Activated T-cell treated with anti-CD3 and anti-CD28 coated beads, Interleukin-2, amount 50 U/mL, for 4 hours (primary cell): ENCODE results near the gene TLCD5. TPM values are rescaled to one million over a fixed set of nuclear protein-coding genes. Genes with fewer than 3 reads are reported as not detected.

ENCODE experiments used
- ATAC-seq, 2 donors: fragments of 200-7000 bp; cut with Tn5 transposase; one replicate each; pipeline ENCODE4 v1.10.0; 2021
- DNase-seq: peaks from one replicate; pipeline ENCODE4 v3.0.0-alpha.2; 2020
- H3K27me3 Mint-ChIP-seq: one replicate; pipeline ENCODE4 v1.8.0; 2021; ENCODE audit warnings: low read depth, mixed read lengths
- H3K36me3 Mint-ChIP-seq: one replicate; pipeline ENCODE4 v1.8.0; 2022; ENCODE audit warnings: mixed read lengths; ENCODE audit not compliant: insufficient read depth
- H3K4me1 Mint-ChIP-seq: one replicate; pipeline ENCODE4 v1.8.0; 2021; ENCODE audit warnings: low read depth, mixed read lengths
- H3K4me3 Mint-ChIP-seq: one replicate; pipeline ENCODE4 v1.8.0; 2021; ENCODE audit warnings: mild to moderate bottlenecking, moderate library complexity, mixed read lengths
- H3K9me3 Mint-ChIP-seq: one replicate; pipeline ENCODE4 v1.8.0; 2021; ENCODE audit warnings: mixed read lengths
- total RNA-seq, 3 donors: library from RNA; stranded (reverse); gene quantifications; one replicate each; pipeline ENCODE4 v1.2.1, GENCODE V29; 2021

Gene TLCD5
- total RNA-seq, 3 donors from 2014 or later: 0.23 to 0.43 (median 0.26) TPM

- Mint-ChIP-seq H3K27me3 (peaks cover 57% of the 10 kb centered on the region), H3K9me3 (peaks cover 4% of the 10 kb centered on the region), H3K4me1 (peaks cover 38% of the 10 kb centered on the region), H3K36me3 (no peaks in the 10 kb centered on the region), H3K4me3 (peak overlapping the region; percentile 90)
- DNase-seq (no peak), ATAC-seq (no peak)
Observed at GRCh38 chr11:120337355-120338106, 12.4 kb downstream of the TLCD5 start.

DNA sequence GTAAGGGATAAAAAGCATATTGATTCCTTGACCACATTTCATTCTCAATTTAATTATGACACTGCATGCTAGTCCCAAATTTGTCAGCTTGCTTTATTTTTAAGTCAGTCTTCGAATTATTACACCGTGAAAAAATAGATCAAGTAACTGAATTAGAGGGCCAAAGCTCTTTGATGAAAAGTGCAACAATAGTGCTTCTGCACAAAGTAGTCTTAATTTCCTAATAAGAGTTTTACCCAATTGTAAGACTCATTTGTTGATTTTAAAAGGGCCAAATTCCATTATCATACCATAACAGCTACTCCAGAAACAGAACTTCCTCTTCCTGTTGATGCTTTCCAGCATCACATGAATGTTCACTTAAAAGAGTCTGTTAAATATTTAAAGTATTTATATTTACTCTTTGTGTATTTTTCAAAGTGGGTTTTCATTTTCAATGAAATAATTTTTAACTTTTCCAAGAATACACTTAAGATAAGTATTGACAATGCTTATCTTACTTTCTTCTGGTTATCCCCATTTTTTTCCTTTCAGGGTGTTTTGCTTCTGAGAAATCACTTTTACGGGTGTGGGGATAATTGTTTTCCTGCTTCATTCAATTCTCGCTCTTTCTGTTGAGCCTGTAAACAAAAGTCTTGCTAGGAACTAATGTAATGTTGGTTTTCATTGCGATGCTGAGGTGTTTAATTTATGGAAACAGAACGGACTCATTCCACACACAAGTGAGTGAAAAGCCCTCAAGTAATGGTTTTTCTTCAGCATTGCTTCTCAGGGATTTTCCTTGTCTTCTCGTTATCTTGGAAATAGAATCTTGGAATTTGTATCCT lies 13.2 kb downstream of the TLCD5 start:
- peaks cover 52% of the 10 kb centered on the region for H3K27me3 Mint-ChIP-seq
- H3K9me3 Mint-ChIP-seq: peaks cover 4% of the 10 kb centered on the region
- DNase-seq (no peak), ATAC-seq (no peak)
- peak overlapping the region; percentile 90 for H3K4me3 Mint-ChIP-seq
- H3K36me3 Mint-ChIP-seq: no peaks in the 10 kb centered on the region
- peaks cover 36% of the 10 kb centered on the region for H3K4me1 Mint-ChIP-seq

- peaks cover 4% of the 10 kb centered on the region for H3K9me3 Mint-ChIP-seq
- ATAC-seq (no peak), DNase-seq (no peak)
- H3K4me3 Mint-ChIP-seq: no peak overlapping the region
- H3K4me1 Mint-ChIP-seq: peaks cover 44% of the 10 kb centered on the region
- H3K27me3 Mint-ChIP-seq: peaks cover 54% of the 10 kb centered on the region
- H3K36me3 Mint-ChIP-seq: no peaks in the 10 kb centered on the region
Observed at GRCh38 chr11:120339394-120339890, 14.3 kb downstream of the TLCD5 start.

GRCh38 chr11:120340529-120340928 lies 15.4 kb downstream of the TLCD5 start:
- Mint-ChIP-seq H3K36me3 (no peaks in the 10 kb centered on the region), H3K4me3 (no peak overlapping the region), H3K4me1 (peaks cover 48% of the 10 kb centered on the region), H3K27me3 (peaks cover 56% of the 10 kb centered on the region), H3K9me3 (peaks cover 4% of the 10 kb centered on the region)
- peak; percentile 11 to 21 for ATAC-seq
- no peak for DNase-seq

DNA sequence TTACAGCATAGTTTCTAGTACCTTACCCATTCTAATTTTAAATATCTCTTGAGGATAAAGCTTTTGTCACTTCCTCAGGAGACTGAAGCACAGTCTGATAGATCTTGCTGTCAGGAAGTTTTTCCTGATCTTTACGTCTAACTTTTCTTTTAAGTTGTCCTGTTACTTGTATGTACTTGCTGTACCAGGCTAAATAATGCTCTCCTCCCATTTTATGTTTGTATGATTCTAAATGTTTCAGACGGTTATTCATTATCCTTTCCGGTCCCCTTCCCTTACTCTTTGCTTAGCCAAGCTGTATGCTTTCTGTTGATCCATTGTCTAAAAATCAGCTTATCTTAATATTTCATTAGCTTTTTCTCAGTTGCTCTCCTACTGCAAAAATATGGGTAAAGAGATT lies 17.1 kb downstream of the TLCD5 start:
- H3K9me3 Mint-ChIP-seq: peaks cover 4% of the 10 kb centered on the region
- peaks cover 62% of the 10 kb centered on the region for H3K27me3 Mint-ChIP-seq
- H3K36me3 Mint-ChIP-seq: no peaks in the 10 kb centered on the region
- no peak for ATAC-seq
- no peak for DNase-seq
- no peak overlapping the region for H3K4me3 Mint-ChIP-seq
- H3K4me1 Mint-ChIP-seq: peaks cover 46% of the 10 kb centered on the region

DNA sequence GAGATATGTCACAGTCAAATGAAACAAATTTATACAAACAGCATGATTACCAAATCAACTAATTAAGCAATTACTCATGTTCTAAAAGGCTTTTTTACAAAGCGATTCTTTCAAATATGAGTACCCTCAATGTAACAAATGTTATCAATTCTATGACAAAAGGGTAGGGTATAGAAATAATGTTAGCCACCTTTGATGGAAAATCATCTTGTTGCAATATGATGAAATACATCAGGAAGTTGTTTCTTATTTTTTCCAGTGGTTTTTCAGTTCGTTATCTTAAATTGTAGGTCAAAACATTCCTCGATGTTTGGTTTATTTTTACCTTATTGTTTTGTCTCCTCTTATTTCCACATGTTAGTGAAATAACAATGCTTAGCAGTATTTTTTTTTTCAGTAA lies 17.6 kb downstream of the TLCD5 start:
- ATAC-seq (no peak), DNase-seq (no peak)
- H3K36me3 Mint-ChIP-seq: no peaks in the 10 kb centered on the region
- peaks cover 4% of the 10 kb centered on the region for H3K9me3 Mint-ChIP-seq
- H3K27me3 Mint-ChIP-seq: peaks cover 60% of the 10 kb centered on the region
- H3K4me3 Mint-ChIP-seq: no peak overlapping the region
- peaks cover 46% of the 10 kb centered on the region for H3K4me1 Mint-ChIP-seq

DNA sequence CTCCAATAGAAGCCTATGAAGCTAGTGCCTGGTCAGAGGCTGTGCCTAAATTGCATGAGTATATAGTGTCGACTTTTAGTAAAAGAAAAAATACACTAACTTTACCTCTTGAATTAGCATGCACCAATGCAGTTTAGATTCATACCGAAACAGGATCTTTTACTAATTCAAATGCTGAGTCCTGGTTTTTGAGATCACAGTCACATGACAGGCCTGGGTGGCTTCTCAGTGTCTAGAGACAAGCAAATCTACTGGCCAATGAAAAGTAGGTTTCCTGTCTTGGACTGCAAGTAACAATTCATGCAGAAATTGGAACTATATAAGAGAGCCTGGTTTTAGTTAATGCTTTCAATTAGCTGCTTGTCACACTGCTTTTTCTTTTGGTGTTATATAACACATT lies 18.3 kb downstream of the TLCD5 start:
- no peak overlapping the region for H3K4me3 Mint-ChIP-seq
- peaks cover 59% of the 10 kb centered on the region for H3K27me3 Mint-ChIP-seq
- no peak for DNase-seq
- peaks cover 4% of the 10 kb centered on the region for H3K9me3 Mint-ChIP-seq
- H3K4me1 Mint-ChIP-seq: peaks cover 41% of the 10 kb centered on the region
- ATAC-seq: no peak
- no peaks in the 10 kb centered on the region for H3K36me3 Mint-ChIP-seq

DNA sequence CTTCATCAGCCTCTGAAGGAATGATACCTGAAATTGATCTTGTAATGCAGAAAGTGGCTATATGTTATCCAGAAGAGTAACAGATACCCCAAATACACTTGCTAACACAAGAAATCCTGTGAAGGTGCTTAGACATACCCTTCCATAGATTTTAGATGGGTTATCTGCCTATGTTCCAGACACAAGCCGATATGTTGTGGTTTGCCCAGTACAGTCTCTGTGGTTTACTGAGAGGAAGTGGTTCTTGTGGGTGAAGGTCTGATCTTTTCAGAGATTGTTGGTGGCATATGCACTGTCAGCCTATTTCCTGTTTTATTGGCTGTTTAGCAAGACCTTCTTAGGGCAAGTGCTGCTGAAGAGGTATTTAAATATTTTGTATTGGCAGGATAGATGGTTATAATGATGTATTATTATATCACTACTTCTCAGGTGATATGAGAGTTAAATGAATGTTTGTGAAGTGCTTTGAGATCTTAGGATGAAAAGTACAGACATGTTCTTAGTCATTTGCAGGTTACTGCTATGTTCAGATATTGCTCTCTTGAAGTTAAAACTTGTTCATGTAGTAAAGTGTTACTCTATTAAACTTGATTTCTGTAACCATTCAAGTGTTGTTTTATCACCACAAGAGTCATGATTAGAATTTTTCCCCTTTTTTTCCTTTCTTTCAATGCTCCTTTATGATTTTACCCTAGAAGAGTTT lies 19.4 kb downstream of the TLCD5 start:
- DNase-seq: peak; percentile 9
- Mint-ChIP-seq H3K4me1 (peaks cover 35% of the 10 kb centered on the region), H3K36me3 (no peaks in the 10 kb centered on the region), H3K9me3 (peaks cover 4% of the 10 kb centered on the region), H3K4me3 (peak overlapping the region; percentile 1), H3K27me3 (peaks cover 59% of the 10 kb centered on the region)
- ATAC-seq: peak; percentile 80 to 81

- peaks cover 23% of the 10 kb centered on the region for H3K4me1 Mint-ChIP-seq
- no peak for DNase-seq
- H3K36me3 Mint-ChIP-seq: no peaks in the 10 kb centered on the region
- peaks cover 55% of the 10 kb centered on the region for H3K27me3 Mint-ChIP-seq
- H3K4me3 Mint-ChIP-seq: no peak overlapping the region
- H3K9me3 Mint-ChIP-seq: peaks cover 4% of the 10 kb centered on the region
- no peak for ATAC-seq
Observed at GRCh38 chr11:120346233-120346632, 21.1 kb downstream of the TLCD5 start.

GRCh38 chr11:120350637-120351036 lies 25.5 kb downstream of the TLCD5 start:
- Mint-ChIP-seq H3K9me3 (no peaks in the 10 kb centered on the region), H3K4me3 (no peak overlapping the region), H3K27me3 (peaks cover 65% of the 10 kb centered on the region), H3K36me3 (no peaks in the 10 kb centered on the region), H3K4me1 (peaks cover 5% of the 10 kb centered on the region)
- DNase-seq (no peak), ATAC-seq (no peak)

GRCh38 chr11:120352405-120352804 lies 27.3 kb downstream of the TLCD5 start:
- no peak for ATAC-seq
- Mint-ChIP-seq H3K4me1 (peaks cover 3% of the 10 kb centered on the region), H3K27me3 (peaks cover 64% of the 10 kb centered on the region), H3K36me3 (peaks cover 3% of the 10 kb centered on the region), H3K9me3 (no peaks in the 10 kb centered on the region), H3K4me3 (no peak overlapping the region)
- DNase-seq: no peak

GRCh38 chr11:120354068-120354467 lies 29.0 kb downstream of the TLCD5 start:
- no peak for DNase-seq
- ATAC-seq: no peak
- Mint-ChIP-seq H3K4me1 (no peaks in the 10 kb centered on the region), H3K9me3 (no peaks in the 10 kb centered on the region), H3K27me3 (peaks cover 56% of the 10 kb centered on the region), H3K4me3 (no peak overlapping the region), H3K36me3 (peaks cover 4% of the 10 kb centered on the region)

- no peaks in the 10 kb centered on the region for H3K4me1 Mint-ChIP-seq
- peaks cover 4% of the 10 kb centered on the region for H3K36me3 Mint-ChIP-seq
- peaks cover 51% of the 10 kb centered on the region for H3K27me3 Mint-ChIP-seq
Observed at GRCh38 chr11:120354779-120355178, 29.7 kb downstream of the TLCD5 start.

DNA sequence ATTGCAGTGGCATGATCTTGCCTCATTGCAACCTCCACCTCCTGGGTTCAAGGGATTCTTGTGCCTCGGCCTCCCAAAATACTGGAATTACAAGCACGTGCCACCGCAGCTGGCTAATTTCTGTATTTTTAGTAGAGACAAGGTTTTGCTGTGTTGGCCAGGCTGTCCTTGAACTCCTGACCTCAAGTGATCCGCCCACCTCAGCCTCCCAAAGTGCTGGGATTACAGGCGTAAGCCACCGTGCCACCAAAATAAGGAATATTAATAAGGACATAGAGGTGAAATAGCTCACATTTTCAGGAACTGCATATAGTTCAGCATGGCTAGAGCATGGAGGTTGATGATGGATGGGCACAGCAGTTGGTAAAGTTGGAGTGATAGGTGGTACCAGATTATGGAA lies 32.5 kb downstream of the TLCD5 start:
- ATAC-seq (no peak), DNase-seq (no peak)
- Mint-ChIP-seq H3K9me3 (no peaks in the 10 kb centered on the region), H3K4me1 (no peaks in the 10 kb centered on the region), H3K36me3 (peaks cover 4% of the 10 kb centered on the region), H3K4me3 (no peak overlapping the region), H3K27me3 (peaks cover 34% of the 10 kb centered on the region)

More at GRCh38 chr11:120354779-120355178, 29.7 kb downstream of the TLCD5 start:
- Mint-ChIP-seq H3K4me3 (no peak overlapping the region), H3K9me3 (no peaks in the 10 kb centered on the region)
- DNase-seq: no peak
- no peak for ATAC-seq
